BJ (cell line): Measurements from ENCODE around the gene MPHOSPH9. TPM values are rescaled to one million over a fixed set of nuclear protein-coding genes. Genes with fewer than 3 reads are reported as not detected.
"Not testable (repeated sequence)": the region's sequence is repeated elsewhere in the genome, so short reads cannot be mapped to it uniquely, and the experiment has no call there.

ENCODE experiments used
- CTCF ChIA-PET: fragments of 350-600 bp; formaldehyde crosslinking; extraction: SDS; loops from one replicate; lab custom pipeline; 2021; ENCODE audit warnings: antibody characterized with exemption, inconsistent platforms; lab: Yijun Ruan, JAX
- POLR2A ChIA-PET: fragments of 300-600 bp; sonication (Branson Sonifier 250); formaldehyde crosslinking; extraction: SDS; loops from one replicate; lab custom pipeline; 2021; ENCODE audit warnings: antibody characterized with exemption; lab: Charles Lee
- DNase-seq: peaks from one replicate; pipeline ENCODE4 v3.0.0-alpha.2; 2011; ENCODE audit warnings: low read depth
- H3K27me3 ChIP-seq: 2 replicates; pipeline ENCODE4 v1.6.0; 2011; ENCODE audit warnings: low read length; ENCODE audit not compliant: control insufficient read depth, insufficient read depth
- H3K36me3 ChIP-seq: 2 replicates; pipeline ENCODE4 v1.5.1; 2011; ENCODE audit warnings: low read length; ENCODE audit not compliant: control insufficient read depth, insufficient read depth
- H3K4me3 ChIP-seq: 2 replicates; pipeline ENCODE4 v1.5.1; 2011; ENCODE audit warnings: low read depth, mild to moderate bottlenecking, control low read depth, low read length
- CTCF ChIP-seq: IDR thresholded peaks from 2 replicates; pipeline ENCODE4 v1.5.1; 2011; ENCODE audit warnings: low read depth, mild to moderate bottlenecking, control low read depth, inconsistent platforms, low read length, moderate library complexity; ENCODE audit not compliant: insufficient read depth
- polyA plus RNA-seq: library from polyadenylated mRNA; depleted of rRNA; stranded (reverse); fragments of >200 nt; gene quantifications from 2 replicates; pipeline ENCODE4 v1.2.3, GENCODE V29; 2011

The MPHOSPH9 gene
- polyA plus RNA-seq, 1 experiment: 7.6 TPM

GRCh38 chr12:123258593-123258992 is 25.7 kb upstream of the MPHOSPH9 start:
- no peak overlapping the region for H3K4me3 ChIP-seq
- POLR2A ChIA-PET: interaction anchor here (0.6 to 0.7 kb wide), 2 partner anchors 80 to 1267 kb away, joined by 3 to 5 read pairs; no protein-coding TSS in a partner anchor
- DNase-seq: no peak
- no peaks in the 10 kb centered on the region for H3K27me3 ChIP-seq
- peaks cover 31% of the 10 kb centered on the region for H3K36me3 ChIP-seq
- CTCF ChIA-PET: interaction anchor here (0.6 to 1.2 kb wide), 2 partner anchors 9 to 107 kb away, joined by 3 read pairs; no protein-coding TSS in a partner anchor
- TF ChIP-seq CTCF: no peak

GRCh38 chr12:123254853-123255446 is 22.0 kb upstream of the MPHOSPH9 start:
- no peak for TF ChIP-seq CTCF
- peaks cover 28% of the 10 kb centered on the region for H3K36me3 ChIP-seq
- ChIA-PET CTCF (no interaction called here), POLR2A (no interaction called here)
- no peak for DNase-seq
- H3K27me3 ChIP-seq: no peaks in the 10 kb centered on the region
- H3K4me3 ChIP-seq: no peak overlapping the region

- Histone ChIP-seq H3K27me3 (no peaks in the 10 kb centered on the region), H3K4me3 (no peak overlapping the region), H3K36me3 (peaks cover 24% of the 10 kb centered on the region)
- ChIA-PET CTCF (interaction anchor here (1.4 kb wide), 1 partner anchor 16 kb away, joined by 7 read pairs; no protein-coding TSS in a partner anchor), POLR2A (no interaction called here)
- TF ChIP-seq CTCF: no peak
- DNase-seq: no peak
These were observed 20.9 kb upstream of the MPHOSPH9 start for GRCh38 chr12:123253641-123254459.

- H3K4me3 ChIP-seq, DNase-seq, POLR2A ChIA-PET, H3K27me3 ChIP-seq: not testable (repeated sequence)
- peaks cover 20% of the 10 kb centered on the region for H3K36me3 ChIP-seq
- CTCF ChIA-PET: interaction anchor here (2.8 kb wide), 1 partner anchor 14 kb away, joined by 22 read pairs; no protein-coding TSS in a partner anchor
These were observed 19.4 kb upstream of the MPHOSPH9 start for GRCh38 chr12:123252365-123252764.

GRCh38 chr12:123251403-123252076 is 18.6 kb upstream of the MPHOSPH9 start:
- Histone ChIP-seq H3K27me3 (no peaks in the 10 kb centered on the region), H3K36me3 (peaks cover 20% of the 10 kb centered on the region), H3K4me3 (no peak overlapping the region)
- ChIA-PET POLR2A (no interaction called here), CTCF (interaction anchor here (0.7 to 2.8 kb wide), 3 partner anchors 13 to 208 kb away, joined by 3 to 22 read pairs (median 3); no protein-coding TSS in a partner anchor)
- DNase-seq: no peak
- TF ChIP-seq CTCF: no peak
